Gastrocnemius medialis (tissue), 4 donors: ENCODE results near the gene SLC5A12. TPM values are rescaled to one million over a fixed set of nuclear protein-coding genes. Genes with fewer than 3 reads are reported as not detected.

Source experiments
- ATAC-seq, 2 donors: fragments of 150-250 bp; one replicate each; pipeline ENCODE4 v1.9.1; 2016
- DNase-seq, 2 donors: peaks; one replicate each; pipeline ENCODE4 v3.0.0-alpha.2; 2019
- H3K27ac ChIP-seq, 4 donors: fragments of 200-600 bp; sonication (generic); 1 replicate in 1 of 4; 2 replicates in 3 of 4; pipeline ENCODE4 v1.5.1; 2016 to 2018; ENCODE audit warnings: mild to moderate bottlenecking in 2 of 4, moderate library complexity in 1 of 4
- H3K27me3 ChIP-seq, 3 donors: fragments of 200-600 bp; sonication (generic) in 2 of 3; 1 replicate in 1 of 3; 2 replicates in 2 of 3; pipeline versions ENCODE4 v1.5.1 to v1.6.0; 2016 to 2019; ENCODE audit warnings: mild to moderate bottlenecking in 1 of 3, moderate library complexity in 1 of 3
- H3K36me3 ChIP-seq, 2 donors: fragments of 200-600 bp; sonication (generic) in 1 of 2; one replicate each; pipeline ENCODE4 v1.5.1; 2017 to 2018
- H3K4me1 ChIP-seq, 2 donors: fragments of 200-600 bp; sonication (generic) in 1 of 2; one replicate each; pipeline ENCODE4 v1.5.1; 2016 to 2017; ENCODE audit warnings: mild to moderate bottlenecking in 2 of 2
- H3K4me3 ChIP-seq, 4 donors: fragments of 200-600 bp; sonication (generic) in 3 of 4; 1 replicate in 1 of 4; 2 replicates in 3 of 4; pipeline ENCODE4 v1.5.1; 2016 to 2019; ENCODE audit warnings: mild to moderate bottlenecking in 2 of 4
- H3K9me3 ChIP-seq, 3 donors: fragments of 200-600 bp; sonication (generic) in 2 of 3; 1 replicate in 1 of 3; 2 replicates in 2 of 3; pipeline ENCODE4 v1.5.1; 2016 to 2019
- POLR2A ChIP-seq, 2 donors: fragments of 450-650 bp; IDR thresholded peaks; one replicate each; pipeline ENCODE4 v1.6.1; 2017; ENCODE audit warnings: antibody characterized with exemption in 2 of 2, mild to moderate bottlenecking in 2 of 2, moderate library complexity in 2 of 2
- in situ Hi-C, 4 donors: fragments of 200-750 bp; cut with MboI; loops; one replicate each; pipeline versions ENCODE4 v1.15.0 to v1.8.0; 2017; ENCODE audit warnings: low sequenced_read_pairs in 4 of 4
- intact Hi-C: fragments of 100-400 bp; cut with DNase I; formaldehyde crosslinking; loops from one replicate; pipeline ENCODE4 v1.15.1; 2023; ENCODE audit warnings: low total_unique reads
- total RNA-seq, 4 donors: library from RNA; depleted of rRNA; stranded (reverse); fragments of >200 nt; gene quantifications; one replicate each; pipeline versions ENCODE4 v1.1.0 to v1.2.3, GENCODE V29; 2016
- TF ChIP-seq, protein P1 (sequence below), 5 experiments: fragments of 450-650 bp in 3 of 5; fragments of 200-600 bp in 2 of 5; sonication (generic) in 2 of 5; IDR thresholded peaks in 4 of 5; conservative IDR thresholded peaks in 1 of 5; 1 replicate in 4 of 5; 2 replicates in 1 of 5; pipeline ENCODE4 v1.5.1; 2016 to 2019; ENCODE audit warnings: antibody characterized with exemption in 5 of 5, mild to moderate bottlenecking in 3 of 5, moderate library complexity in 3 of 5

The SLC5A12 gene
- total RNA-seq, 4 donors from 2014 or later = not detected

- TF ChIP-seq POLR2A (IDR thresholded peaks at IDR 0.05) = no peak
- TF ChIP-seq, protein P1, sequence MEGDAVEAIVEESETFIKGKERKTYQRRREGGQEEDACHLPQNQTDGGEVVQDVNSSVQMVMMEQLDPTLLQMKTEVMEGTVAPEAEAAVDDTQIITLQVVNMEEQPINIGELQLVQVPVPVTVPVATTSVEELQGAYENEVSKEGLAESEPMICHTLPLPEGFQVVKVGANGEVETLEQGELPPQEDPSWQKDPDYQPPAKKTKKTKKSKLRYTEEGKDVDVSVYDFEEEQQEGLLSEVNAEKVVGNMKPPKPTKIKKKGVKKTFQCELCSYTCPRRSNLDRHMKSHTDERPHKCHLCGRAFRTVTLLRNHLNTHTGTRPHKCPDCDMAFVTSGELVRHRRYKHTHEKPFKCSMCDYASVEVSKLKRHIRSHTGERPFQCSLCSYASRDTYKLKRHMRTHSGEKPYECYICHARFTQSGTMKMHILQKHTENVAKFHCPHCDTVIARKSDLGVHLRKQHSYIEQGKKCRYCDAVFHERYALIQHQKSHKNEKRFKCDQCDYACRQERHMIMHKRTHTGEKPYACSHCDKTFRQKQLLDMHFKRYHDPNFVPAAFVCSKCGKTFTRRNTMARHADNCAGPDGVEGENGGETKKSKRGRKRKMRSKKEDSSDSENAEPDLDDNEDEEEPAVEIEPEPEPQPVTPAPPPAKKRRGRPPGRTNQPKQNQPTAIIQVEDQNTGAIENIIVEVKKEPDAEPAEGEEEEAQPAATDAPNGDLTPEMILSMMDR (IDR thresholded peaks at IDR 0.05 in 4 of 5, conservative IDR thresholded peaks at IDR 0.05 in 1 of 5) = no peak
- in situ Hi-C loops (no loop called here), intact Hi-C loops (no loop called here)
- Histone ChIP-seq H3K9me3 (no peaks in the 10 kb centered on the region), H3K4me1 (no peaks in the 10 kb centered on the region), H3K36me3 (no peaks in the 10 kb centered on the region), H3K4me3 (no peak overlapping the region), H3K27me3 (no peaks in the 10 kb centered on the region), H3K27ac (no peak overlapping the region)
- no peak for DNase-seq
- ATAC-seq = no peak
Measured at GRCh38 chr11:26702406-26702805, 19.5 kb downstream of the SLC5A12 start.

DNA sequence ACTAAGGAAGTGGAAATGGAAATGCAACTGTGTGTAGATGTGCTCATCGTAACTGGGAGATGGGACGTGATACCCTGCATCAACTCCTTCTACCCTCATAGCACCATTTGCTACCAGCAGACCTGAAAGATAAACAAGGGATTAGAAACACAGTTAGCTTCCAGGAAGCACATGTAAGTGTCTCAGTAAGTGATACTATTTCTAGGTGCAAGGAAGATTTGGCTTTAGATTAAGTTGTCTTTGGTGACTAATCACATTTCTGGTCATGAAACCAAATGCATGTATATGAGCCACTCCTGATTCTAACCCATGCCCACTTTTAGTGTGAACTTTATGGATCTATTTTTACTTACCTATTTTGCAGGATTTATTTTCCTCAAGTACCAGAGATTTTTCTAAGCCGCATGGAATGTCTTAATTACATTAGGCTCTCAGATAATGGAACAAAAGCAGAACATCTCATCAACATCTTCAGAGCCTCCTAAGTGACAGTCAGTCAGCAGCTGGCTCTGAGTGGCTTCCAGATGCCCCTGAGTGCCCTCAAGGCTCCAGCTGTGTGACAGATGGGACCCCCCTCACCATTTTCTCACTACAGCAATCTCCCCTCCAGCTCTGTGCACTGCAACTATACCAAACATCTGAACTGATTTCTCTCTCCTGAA, 21.2 kb downstream of the SLC5A12 start:
- no peak for ATAC-seq
- Histone ChIP-seq H3K27me3 (no peaks in the 10 kb centered on the region), H3K4me1 (no peaks in the 10 kb centered on the region), H3K4me3 (no peak overlapping the region), H3K9me3 (no peaks in the 10 kb centered on the region), H3K36me3 (no peaks in the 10 kb centered on the region), H3K27ac (no peak overlapping the region)
- TF ChIP-seq, protein P1 (IDR thresholded peaks at IDR 0.05 in 4 of 5, conservative IDR thresholded peaks at IDR 0.05 in 1 of 5) = no peak
- no peak for TF ChIP-seq POLR2A (IDR thresholded peaks at IDR 0.05)
- in situ Hi-C loops = no loop called here
- intact Hi-C loops = no loop called here
- DNase-seq = no peak

GRCh38 chr11:26698224-26698623, 23.6 kb downstream of the SLC5A12 start:
- Histone ChIP-seq H3K4me1 (no peaks in the 10 kb centered on the region), H3K36me3 (no peaks in the 10 kb centered on the region), H3K27me3 (no peaks in the 10 kb centered on the region), H3K27ac (no peak overlapping the region), H3K9me3 (no peaks in the 10 kb centered on the region), H3K4me3 (no peak overlapping the region)
- DNase-seq (no peak), ATAC-seq (no peak)
- intact Hi-C loops (no loop called here), in situ Hi-C loops (no loop called here)
- no peak for TF ChIP-seq POLR2A (IDR thresholded peaks at IDR 0.05)
- TF ChIP-seq, protein P1 (IDR thresholded peaks at IDR 0.05 in 4 of 5, conservative IDR thresholded peaks at IDR 0.05 in 1 of 5) = no peak

DNA sequence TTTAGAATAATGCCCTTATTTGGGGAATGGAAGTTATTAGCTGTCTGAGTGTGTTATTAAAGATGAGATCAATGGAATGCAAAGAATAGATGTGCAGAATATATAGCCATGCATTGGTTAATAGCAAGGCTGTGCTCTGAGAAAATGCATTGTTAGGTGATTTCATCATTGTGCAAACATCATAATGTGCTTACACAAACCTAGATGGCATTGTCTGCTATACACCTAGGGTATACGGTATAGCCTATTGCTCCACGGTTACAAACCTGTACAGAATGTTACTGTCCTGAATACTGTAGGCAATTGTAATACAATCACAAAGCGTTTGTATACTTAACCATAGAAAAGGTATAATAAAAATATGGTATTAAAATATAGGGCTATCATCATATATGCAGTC, 25.5 kb downstream of the SLC5A12 start:
- intact Hi-C loops (no loop called here), in situ Hi-C loops (no loop called here)
- no peaks in the 10 kb centered on the region for H3K27me3 ChIP-seq
- DNase-seq (no peak), ATAC-seq (no peak)
- no peaks in the 10 kb centered on the region for H3K36me3 ChIP-seq
- H3K9me3 ChIP-seq = no peaks in the 10 kb centered on the region
- H3K4me1 ChIP-seq = no peaks in the 10 kb centered on the region
- H3K4me3 ChIP-seq = no peak overlapping the region
- TF ChIP-seq, protein P1 (IDR thresholded peaks at IDR 0.05 in 4 of 5, conservative IDR thresholded peaks at IDR 0.05 in 1 of 5) = no peak
- no peak for TF ChIP-seq POLR2A (IDR thresholded peaks at IDR 0.05)
- no peak overlapping the region for H3K27ac ChIP-seq

DNA sequence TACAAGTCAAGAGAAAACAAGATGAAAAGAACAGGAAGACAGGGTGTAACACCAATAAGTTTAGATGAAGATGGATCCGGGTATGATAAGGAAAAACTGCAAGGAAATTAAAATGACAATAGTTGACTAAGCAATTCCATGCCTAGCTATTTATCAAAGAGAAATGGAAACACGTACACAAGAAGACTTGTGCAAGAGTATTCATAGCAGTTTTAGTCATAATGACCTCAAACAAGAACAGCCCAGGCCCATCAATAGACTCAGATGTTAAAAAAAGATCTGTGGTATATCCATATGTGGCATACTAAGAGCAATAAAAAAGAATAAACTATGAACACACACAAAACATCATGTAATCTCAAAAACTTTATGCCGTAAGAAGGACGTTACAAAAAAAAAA, 33.2 kb downstream of the SLC5A12 start:
- in situ Hi-C loops = no loop called here
- no peak for ATAC-seq

More for the DNA sequence above, 33.2 kb downstream of the SLC5A12 start:
- H3K4me3 ChIP-seq = no peak overlapping the region
- TF ChIP-seq, protein P1 (IDR thresholded peaks at IDR 0.05 in 4 of 5, conservative IDR thresholded peaks at IDR 0.05 in 1 of 5) = no peak
- no peak for TF ChIP-seq POLR2A (IDR thresholded peaks at IDR 0.05)
- no peaks in the 10 kb centered on the region for H3K9me3 ChIP-seq
- intact Hi-C loops = no loop called here
- no peak overlapping the region for H3K27ac ChIP-seq
- DNase-seq = no peak
- H3K27me3 ChIP-seq = no peaks in the 10 kb centered on the region
- no peaks in the 10 kb centered on the region for H3K36me3 ChIP-seq
- H3K4me1 ChIP-seq = no peaks in the 10 kb centered on the region
